GM21447 (cell line): ENCODE results near the gene LHFPL5.

ENCODE experiments used
- ATAC-seq: cut with Tn5 transposase; IDR thresholded peaks from one replicate; pipeline ENCODE4 v1.9.1; 2021; ENCODE audit not compliant: unreplicated experiment

LHFPL5 gene

DNA sequence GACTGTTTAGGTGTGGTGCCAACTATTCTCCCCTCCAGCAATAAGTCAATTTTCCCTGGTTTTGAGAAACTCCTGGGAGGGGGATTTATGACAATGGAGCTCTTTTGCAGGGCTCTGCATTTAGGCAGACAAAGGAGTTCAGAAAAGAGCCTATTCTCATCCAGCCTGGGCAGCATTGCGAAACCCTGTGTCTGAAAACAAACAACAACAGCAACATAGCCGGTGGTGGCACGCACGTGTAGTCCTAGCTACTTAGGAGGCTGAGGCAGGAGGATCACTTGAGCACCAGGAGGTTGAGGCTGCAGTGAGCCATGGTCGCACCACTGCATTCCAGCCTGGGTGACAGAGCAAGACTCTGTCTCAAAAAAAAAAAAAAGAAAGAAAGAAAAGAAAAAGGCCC lies 14.5 kb upstream of the LHFPL5 start:
- ATAC-seq = no peak

GRCh38 chr6:35794536-35795452 lies 10.4 kb upstream of the LHFPL5 start:
- no peak for ATAC-seq

DNA sequence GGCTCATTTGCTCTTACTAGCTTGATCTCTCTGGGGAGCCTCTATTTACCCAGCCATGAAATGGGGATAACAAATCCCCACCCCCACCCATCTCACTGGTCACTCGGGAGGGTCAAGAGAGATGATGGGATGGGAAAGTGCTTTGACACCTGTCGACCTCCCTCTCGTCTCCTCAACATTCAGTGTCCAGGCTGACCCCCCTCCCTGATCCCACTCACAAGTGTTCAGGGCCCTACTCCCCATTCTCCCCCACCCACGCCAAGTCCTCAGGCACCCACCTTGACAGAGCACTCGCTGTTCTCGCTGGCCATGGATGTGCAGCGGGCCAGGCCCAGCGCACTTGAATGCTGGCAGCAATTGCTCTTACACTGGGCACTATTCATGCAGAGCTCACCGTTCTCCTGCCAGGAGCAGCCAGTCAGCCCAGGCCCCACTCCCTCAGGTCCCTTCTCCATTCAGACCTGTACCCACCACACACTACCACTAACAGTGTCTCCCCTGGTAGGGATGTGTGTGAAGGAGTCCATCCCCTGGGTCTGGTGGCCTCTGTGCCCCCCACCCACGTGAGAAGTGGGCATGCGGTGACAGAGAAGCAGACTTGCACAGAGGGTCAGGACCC lies 9.6 kb upstream of the LHFPL5 start:
- ATAC-seq = no peak

DNA sequence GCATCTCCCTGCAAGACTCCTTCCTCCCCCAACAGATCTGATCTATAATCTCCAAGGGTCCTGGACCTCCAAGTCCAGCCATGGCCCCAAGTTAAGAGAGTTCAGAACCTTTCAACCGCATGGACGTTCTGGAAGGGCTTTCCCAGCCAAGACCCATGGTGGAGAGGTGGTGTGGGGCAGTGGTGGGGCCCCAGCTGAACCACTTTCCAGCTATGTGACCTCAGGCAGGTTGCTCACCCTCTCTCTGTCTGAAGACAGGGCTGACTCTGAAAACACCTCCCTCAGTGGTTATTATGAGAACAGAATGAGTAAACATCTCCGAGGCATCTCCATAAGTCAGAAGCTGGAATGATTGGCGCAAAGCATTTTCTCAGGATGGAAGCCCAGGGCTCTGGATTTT lies 8.9 kb upstream of the LHFPL5 start:
- ATAC-seq = no peak

DNA sequence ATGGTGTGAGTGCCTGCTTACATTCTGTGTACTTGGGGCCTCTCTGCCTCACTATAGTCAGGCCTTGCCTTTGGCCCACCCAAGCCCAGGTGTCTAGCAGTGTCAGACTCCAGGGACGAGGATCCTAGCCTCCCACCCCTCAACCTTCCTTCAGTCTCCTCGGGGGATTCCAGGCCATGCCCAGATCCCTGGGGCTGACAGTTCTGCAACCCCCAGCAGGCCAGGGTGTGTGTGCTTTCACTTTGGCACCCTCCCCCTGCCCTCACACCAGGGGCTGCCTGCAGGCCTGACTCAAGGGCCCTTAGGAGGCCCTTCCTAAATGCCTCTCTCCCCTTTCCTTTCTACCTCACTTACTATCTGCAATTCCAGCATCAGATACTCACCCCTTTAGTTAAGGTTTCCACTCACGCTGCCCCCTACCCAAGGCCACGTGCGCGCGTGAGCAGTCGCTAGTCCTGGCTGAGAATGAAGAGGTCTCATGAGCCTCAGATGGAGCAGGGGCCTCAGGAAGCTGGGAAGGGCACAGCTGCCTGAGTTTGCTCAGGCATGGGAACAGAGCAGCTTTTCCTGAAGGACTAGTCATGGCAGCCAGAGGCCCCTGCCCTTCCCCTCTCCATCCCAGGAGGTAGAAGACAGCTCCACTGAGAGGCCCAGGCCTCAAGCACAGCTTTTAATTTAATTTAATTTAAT lies 7.2 kb upstream of the LHFPL5 start:
- no peak for ATAC-seq

DNA sequence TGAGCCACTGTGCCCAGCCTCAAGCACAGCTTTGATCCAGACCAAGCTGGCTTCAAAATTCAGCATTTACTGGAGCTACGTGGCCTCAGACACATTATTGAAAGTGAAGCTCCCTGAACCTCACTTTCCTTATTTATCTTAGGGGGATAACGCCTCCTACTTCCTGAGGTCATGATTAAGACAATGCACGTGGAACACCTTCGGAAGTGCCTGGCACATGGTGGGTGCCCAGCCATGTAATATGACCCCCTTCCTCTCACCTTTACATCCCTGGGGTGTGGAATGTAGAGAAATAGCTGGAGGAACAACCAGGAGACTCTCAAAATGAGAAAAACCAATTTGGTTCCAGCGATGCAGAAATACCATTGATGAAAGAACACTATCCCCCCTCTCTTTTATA lies 6.4 kb upstream of the LHFPL5 start:
- ATAC-seq = no peak

DNA sequence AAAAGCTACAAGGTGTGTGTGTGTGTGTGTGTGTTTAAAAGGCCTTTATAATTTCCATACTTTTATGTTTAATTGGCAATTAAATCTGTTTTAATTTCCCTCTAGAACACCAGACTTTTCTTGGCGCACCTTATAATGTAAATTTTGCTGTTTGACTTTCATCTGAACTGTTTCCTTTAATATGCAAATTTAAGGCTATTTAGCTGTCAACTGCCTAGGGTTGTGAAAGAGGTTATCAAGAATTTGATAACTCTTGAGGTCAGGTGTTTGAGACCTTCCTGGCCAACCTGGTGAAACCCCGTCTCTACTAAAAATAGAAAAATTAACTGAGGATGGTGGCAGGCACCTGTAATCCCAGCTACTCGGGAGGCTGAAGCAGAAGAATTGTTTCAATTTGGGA lies 4.0 kb upstream of the LHFPL5 start:
- ATAC-seq = no peak

- no peak for ATAC-seq
Measured at GRCh38 chr6:35808688-35809087, 3.5 kb downstream of the LHFPL5 start.

- no peak for ATAC-seq
Measured at GRCh38 chr6:35809809-35810208, 4.7 kb downstream of the LHFPL5 start.

DNA sequence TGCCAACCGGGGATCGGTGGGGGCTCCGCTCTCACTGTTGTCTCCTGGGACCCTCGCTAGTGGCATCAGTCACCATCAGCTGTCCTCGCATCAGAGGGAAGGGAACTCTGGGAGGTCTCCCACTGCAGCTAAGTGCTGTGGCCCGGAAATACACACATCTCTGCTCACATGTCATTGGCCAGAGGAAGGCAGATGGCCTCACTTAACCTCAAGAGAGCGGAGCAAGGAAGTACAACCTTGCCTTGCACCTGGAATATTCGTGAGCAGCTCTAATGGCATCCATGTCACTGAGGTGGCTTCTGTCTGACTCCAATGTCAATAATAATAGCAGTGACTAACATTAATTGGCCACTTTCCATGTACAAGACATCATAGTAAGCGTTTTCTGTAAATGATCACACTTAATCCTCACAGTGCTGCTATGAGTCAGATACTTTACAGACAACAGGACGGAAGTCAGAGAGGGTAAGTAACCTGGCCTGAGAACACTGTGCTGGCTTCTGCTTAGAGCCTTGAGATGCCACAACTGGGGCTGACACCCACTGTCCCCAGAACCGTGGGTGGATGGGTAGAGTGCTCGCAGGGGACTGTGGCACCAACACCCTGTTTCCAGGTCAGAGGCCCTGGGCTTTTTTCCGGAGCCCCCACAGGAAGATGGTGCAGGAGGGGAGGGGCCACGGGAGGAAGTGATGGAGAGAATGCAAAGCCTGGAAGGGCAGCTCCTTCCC lies 6.0 kb downstream of the LHFPL5 start:
- no peak for ATAC-seq

DNA sequence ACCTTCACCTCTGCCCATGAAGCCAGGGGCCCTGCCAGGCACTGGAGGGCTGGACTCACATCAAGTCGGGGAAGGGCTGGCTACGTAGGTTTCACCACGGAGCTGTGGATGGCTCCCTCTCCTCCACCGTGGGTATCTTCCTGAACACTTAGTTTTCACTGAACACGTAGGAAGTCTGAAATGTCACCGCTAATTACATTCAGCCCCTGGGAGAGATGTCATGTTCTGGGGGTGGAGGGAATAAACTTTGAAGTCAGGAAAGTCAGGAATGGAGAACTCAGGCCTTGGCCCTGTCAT lies 6.5 kb downstream of the LHFPL5 start:
- no peak for ATAC-seq

DNA sequence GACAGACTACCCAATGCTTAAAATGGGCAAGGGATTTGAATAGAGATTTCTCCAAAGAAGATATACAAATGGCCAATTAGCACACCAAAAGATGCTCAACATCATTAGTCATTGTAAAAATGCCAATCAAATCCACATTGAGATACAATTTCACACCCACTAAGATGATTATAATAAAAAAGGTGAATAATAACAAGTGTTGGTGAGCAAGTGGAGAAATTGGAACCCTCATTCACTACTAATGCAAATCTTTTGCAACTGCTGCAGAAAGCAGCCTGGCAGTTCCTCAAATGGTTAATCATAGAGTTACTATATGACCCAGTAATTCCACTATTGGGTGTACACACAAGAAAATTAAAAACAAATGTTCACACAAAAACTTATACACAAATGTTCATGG lies 12.4 kb downstream of the LHFPL5 start:
- ATAC-seq = no peak

DNA sequence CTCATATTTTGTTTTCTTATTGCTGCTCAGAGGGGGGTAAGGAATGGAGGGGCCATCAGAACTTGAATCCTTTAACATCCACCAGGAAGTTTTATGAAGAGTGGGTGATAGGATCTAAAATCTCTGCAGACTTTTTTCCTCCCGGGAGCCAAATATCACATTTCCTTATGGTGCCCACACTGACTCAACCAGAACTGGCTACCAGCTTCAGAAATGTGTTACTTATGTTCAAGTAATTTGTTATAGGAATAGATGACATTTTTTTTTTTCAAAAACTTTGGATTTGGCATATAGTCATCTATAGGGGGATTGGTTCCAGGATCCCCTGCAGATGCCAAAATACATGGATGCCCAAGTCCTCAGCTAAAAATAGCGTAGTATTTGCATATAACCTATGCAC lies 18.4 kb downstream of the LHFPL5 start:
- no peak for ATAC-seq

- no peak for ATAC-seq
Measured at GRCh38 chr6:35824552-35825192, 19.5 kb downstream of the LHFPL5 start.

- ATAC-seq = no peak
Measured at GRCh38 chr6:35829306-35829705, 24.2 kb downstream of the LHFPL5 start.

- no peak for ATAC-seq
Measured at GRCh38 chr6:35831257-35832007, 26.3 kb downstream of the LHFPL5 start.

DNA sequence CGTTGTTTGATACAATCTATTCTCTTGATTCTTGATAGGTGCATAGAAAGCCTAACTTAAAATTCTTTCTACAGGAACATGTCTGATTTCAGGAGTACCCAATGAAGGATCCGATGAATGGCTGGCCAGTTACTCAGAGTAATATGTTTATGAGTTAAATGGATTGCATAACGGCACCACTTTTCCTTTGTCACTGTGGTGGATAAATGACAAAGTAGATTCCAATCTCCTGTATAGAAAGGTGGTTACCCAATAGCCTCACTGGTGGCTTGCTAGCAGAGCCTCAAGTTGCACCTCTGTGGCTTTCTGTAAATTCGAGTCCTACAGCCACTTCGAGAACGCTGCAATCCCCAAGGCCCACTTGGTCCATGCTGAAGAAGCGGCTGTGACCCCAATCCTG lies 28.4 kb downstream of the LHFPL5 start:
- ATAC-seq = no peak

- ATAC-seq = no peak
Measured at GRCh38 chr6:35839019-35839418, 33.9 kb downstream of the LHFPL5 start.

DNA sequence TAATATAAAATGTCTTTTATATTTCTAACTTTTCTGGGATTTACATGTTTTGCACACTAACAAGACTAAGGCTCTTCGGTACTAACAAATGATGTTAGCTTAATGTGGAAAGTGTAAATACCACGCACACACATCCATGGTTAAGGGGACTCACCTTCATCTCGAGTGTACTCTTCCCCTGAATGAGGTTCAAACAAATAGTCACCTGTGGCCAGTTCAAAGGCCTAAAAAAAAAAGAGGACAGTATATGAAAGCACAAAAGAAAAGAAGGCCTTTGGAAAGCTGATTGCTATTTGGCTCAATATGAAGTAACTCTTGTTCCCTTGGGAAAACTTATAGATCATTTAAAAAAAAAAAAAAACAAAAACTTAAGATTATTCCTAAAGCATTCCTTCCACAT lies 37.2 kb downstream of the LHFPL5 start:
- ATAC-seq = no peak

GRCh38 chr6:35844290-35844689 lies 39.1 kb downstream of the LHFPL5 start:
- no peak for ATAC-seq
